Measurements from ENCODE around the gene ASIP. TPM values are rescaled to one million over a fixed set of nuclear protein-coding genes. Genes with fewer than 3 reads are reported as not detected.
A peak's percentile ranks its signal among the peaks of the same experiment; 100 is the strongest.

Gene ASIP
- total and polyA plus RNA-seq, 2 of the 13 experiments (the other 11 are each of a cell fraction or from before 2014, with no cell fraction given) = not detected

- TF ChIP-seq RNF219 (CRISPR knock-in tag; IDR thresholded peaks at IDR 0.05) = 0 out of 2 replicates have a peak, but pooled peaks have one; percentile 23
- peak; percentile 47; the same call in 1 of the 2 replicates for TF ChIP-seq SAP130 (CRISPR knock-in tag; IDR thresholded peaks at IDR 0.05; ENCODE audit: low read depth)
- TF ChIP-seq ELF4 (CRISPR knock-in tag; IDR thresholded peaks at IDR 0.05; ENCODE audit: borderline replicate concordance) = 0 out of 2 replicates have a peak, but pooled peaks have one; percentile 33
- TF ChIP-seq ZNF143 (CRISPR knock-in tag; IDR thresholded peaks at IDR 0.05) = no peak
- TF ChIP-seq ATF1 (CRISPR knock-in tag; IDR thresholded peaks at IDR 0.05) = 0 out of 2 replicates have a peak, but pooled peaks have one; percentile 27
- TF ChIP-seq ZNF619 (CRISPR knock-in tag; IDR thresholded peaks at IDR 0.05) = 0 out of 2 replicates have a peak, but pooled peaks have one; percentile 30
- 0 out of 2 replicates have a peak, but pooled peaks have one; percentile 13 for TF ChIP-seq SOX13 (IDR thresholded peaks at IDR 0.05)
- TF ChIP-seq SOX13 (CRISPR knock-in tag; conservative IDR thresholded peaks at IDR 0.05 in 1 of 2, IDR thresholded peaks at IDR 0.05 in 1 of 2) = no peak
- TF ChIP-seq CEBPG (CRISPR knock-in tag; IDR thresholded peaks at IDR 0.05) = peak; percentile 80
- 0 out of 2 replicates have a peak, but pooled peaks have one; percentile 15 for TF ChIP-seq IRF2 (CRISPR knock-in tag; IDR thresholded peaks at IDR 0.05)
- no peak for TF ChIP-seq ONECUT2 (CRISPR knock-in tag; IDR thresholded peaks at IDR 0.05)
- peak; percentile 20; the same call in 1 of the 2 replicates for TF ChIP-seq ARID4A (CRISPR knock-in tag; IDR thresholded peaks at IDR 0.05; ENCODE audit: borderline replicate concordance)
- TF ChIP-seq ZNF687 (CRISPR knock-in tag; IDR thresholded peaks at IDR 0.05) = peak; percentile 34; the same call in 1 of the 2 replicates
- no peak for TF ChIP-seq LCORL (IDR thresholded peaks at IDR 0.05)
- TF ChIP-seq LCORL (CRISPR knock-in tag; IDR thresholded peaks at IDR 0.05) = peak; percentile 27; the same call in 1 of the 2 replicates
- TF ChIP-seq SALL1 (CRISPR knock-in tag; IDR thresholded peaks at IDR 0.05) = peak; percentile 71
- TF ChIP-seq FOSL2 (CRISPR knock-in tag; IDR thresholded peaks at IDR 0.05) = peak; percentile 48; the same call in 1 of the 2 replicates
- TF ChIP-seq ZFX (CRISPR knock-in tag; IDR thresholded peaks at IDR 0.05; ENCODE audit: low read depth) = peak; percentile 19; the same call in 1 of the 2 replicates
- TF ChIP-seq ZNF678 (CRISPR knock-in tag; IDR thresholded peaks at IDR 0.05) = 0 out of 2 replicates have a peak, but pooled peaks have one; percentile 43
These were observed 64.4 kb downstream of the ASIP start (continued) for GRCh38 chr20:34305333-34306230.

Measured in HepG2 (cell line).